Lower leg skin (tissue), 3 donors: ENCODE measurements around the gene MTM1.

Source experiments
- CTCF ChIP-seq, 3 donors: fragments of 450-650 bp; IDR thresholded peaks; one replicate each; pipeline ENCODE4 v1.5.1; 2016; ENCODE audit warnings: antibody characterized with exemption in 3 of 3, mild to moderate bottlenecking in 3 of 3, moderate library complexity in 2 of 3
- POLR2A ChIP-seq, 2 donors: fragments of 450-650 bp; IDR thresholded peaks; one replicate each; pipeline ENCODE4 v1.6.1; 2016 to 2017; ENCODE audit warnings: antibody characterized with exemption in 2 of 2, mild to moderate bottlenecking in 1 of 2, moderate library complexity in 1 of 2

GRCh38 chrX:150531467-150531866 is 37.0 kb upstream of the MTM1 start:
- TF ChIP-seq CTCF (IDR thresholded peaks at IDR 0.05) (no peak), POLR2A (IDR thresholded peaks at IDR 0.05) (no peak)
